GM18498 (cell line): ENCODE data around the gene ST3GAL6.

Experiments
- ATAC-seq: cut with Tn5 transposase; IDR thresholded peaks from one replicate; pipeline ENCODE4 v1.9.1; 2021; ENCODE audit warnings: mild to moderate bottlenecking, moderate library complexity; ENCODE audit not compliant: unreplicated experiment

Gene ST3GAL6

DNA sequence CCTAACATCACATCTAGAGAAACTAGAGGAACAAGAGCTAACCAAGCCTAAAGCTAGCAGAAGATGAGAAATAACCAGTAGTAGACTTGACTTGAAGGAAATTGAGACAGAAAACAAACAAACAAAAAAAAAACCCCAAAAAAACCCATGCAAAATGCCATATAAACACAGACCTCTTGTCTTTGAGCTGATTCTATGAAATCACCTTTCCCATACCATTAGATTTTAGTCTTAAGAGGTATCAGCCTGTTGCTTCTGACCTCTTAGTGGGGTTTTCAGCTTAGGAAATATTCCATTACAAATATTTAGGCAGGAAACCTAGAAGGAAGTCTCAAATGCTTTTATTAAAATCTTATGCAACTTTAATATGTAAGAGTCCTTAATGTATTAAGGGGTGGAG lies 23.9 kb upstream of the ST3GAL6 start:
- ATAC-seq: no peak

DNA sequence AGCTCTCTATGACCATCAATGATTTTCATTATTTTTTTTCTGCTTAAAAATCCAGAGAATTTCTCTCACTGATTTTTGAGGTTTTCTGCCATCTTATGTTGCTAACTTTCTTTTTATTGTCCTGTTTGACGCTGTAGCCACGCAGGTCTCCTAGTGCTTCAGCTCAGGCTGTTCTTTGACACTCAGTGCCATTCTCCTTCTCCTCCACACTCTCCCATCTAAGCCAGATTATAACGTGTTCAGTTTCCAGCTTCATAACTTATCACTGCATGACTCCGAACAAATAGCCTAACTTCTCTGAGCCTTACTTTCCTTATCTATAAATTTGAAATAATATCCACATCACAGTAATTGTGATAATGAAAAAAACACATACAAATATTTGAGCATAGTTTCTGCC lies 22.8 kb upstream of the ST3GAL6 start:
- no peak for ATAC-seq

DNA sequence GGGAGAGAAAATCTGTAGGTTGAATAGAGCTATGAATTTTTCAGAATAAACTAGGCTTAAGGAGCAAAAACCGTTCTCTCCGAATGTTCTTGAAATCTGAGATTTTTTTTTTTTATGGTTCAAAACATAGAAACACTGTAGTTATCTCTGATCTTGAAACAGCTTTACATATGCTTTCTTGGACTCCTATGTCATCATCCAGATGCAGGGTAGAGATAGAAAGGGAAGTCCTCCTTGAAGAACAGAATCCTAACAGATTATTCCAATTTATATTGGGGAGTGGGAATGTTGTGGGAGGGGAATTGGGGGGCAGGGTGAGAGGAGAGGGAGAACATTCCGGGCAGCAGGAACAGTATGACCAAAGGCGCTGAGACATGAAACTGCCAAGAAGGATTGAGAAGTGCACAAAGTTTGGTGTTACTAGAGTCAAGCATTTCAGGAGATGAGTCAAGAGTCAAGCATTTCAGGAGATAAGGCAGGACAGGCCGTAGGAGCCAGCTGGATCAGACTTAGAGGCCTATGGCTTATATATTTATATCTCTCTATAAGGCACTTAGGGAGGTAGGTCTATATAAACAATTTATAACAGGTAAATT lies 21.9 kb upstream of the ST3GAL6 start:
- no peak for ATAC-seq

DNA sequence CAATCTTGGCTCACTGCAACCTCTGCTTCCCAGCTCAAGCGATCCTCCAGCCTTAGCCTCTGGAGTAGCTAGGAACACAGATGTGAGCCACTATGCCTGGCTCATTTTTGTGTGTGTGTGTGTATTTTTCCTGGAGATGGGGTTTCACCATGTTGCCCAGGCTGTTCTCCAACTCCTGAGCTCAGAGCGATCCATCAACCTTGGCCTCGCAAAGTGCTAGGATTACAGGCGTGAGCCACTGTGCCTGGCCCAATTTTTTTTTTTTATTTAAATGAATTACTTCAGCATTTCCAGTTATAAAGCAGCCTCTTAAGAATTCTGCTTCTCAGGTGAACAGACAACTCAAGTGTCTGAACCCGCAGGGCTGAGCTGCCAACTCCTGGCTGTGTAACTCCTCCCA lies 20.1 kb upstream of the ST3GAL6 start:
- ATAC-seq: no peak

DNA sequence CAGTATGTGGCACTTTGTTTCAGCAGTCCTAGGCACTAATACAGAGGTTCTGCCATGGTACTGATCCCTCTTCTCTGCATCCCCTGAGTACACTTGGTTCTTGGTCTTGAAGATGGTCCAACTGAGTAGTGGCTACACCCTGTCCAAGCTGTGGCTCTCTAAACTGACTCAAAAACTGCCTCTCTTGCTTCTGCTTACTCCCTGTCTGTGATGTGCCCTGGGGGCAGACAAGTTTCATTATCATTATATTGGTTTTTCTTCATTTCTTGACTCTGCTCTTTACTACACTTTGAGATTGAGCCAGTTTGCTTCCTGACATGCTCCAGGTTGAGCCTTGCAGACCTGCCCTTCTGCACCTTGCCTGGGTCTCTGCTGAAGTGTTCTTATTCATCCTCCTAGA lies 18.9 kb upstream of the ST3GAL6 start:
- ATAC-seq: no peak

DNA sequence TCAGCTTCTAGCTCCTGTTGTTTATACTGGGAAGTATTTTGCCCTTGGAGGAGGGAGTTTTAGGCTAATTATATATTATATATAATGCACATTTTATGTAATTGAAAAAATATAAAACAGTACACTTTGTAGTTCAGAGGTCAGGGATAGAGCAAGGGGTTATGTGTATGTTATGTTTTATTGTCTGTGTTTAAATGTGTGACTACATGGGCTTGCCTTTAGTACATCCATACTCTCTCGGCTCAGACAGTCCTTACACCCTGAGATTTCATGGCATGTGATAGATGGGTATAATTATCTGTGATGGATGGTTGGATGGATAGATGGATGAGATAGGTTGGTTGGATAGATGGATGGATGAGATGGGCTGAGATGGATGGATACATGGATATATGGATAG lies 17.4 kb upstream of the ST3GAL6 start:
- ATAC-seq: peak; percentile 8

DNA sequence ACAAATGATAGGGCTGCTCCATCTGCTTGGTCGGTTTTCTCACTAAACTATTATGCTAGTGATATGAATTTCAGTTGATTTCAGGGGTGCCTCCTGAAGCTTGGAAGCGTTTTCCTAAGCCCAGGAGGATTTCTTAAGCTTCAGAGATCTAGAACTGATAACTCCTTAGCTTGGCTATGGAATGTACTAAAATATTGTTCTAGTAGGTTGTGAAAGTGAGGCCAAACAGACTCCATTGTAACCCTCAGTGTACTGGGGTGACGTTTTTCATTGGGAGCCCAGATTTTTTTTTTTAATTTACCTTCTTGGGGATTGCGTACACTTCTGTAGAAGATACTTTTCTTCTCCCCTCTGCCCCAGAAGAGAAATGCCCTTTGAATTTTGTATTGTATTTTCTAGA lies 17.0 kb upstream of the ST3GAL6 start:
- no peak for ATAC-seq

DNA sequence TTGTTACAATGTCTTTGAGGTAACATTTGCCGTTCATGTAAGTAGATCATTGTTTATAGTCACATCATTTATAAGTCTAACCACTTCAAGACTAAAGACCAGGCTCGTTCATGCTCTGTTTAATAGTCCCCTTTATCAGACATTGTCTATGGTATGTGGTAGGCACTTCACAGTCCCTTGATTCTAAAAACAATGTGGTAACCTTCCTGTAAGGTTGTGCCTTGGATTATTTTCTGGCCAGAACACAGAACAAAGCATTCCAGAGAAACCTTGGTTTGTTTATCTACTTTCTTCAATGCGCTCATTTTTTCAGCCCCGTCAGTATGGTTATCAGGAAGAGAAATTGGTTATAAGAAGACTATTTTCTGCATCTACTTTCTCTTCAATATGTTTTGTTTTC lies 16.3 kb upstream of the ST3GAL6 start:
- ATAC-seq: no peak

DNA sequence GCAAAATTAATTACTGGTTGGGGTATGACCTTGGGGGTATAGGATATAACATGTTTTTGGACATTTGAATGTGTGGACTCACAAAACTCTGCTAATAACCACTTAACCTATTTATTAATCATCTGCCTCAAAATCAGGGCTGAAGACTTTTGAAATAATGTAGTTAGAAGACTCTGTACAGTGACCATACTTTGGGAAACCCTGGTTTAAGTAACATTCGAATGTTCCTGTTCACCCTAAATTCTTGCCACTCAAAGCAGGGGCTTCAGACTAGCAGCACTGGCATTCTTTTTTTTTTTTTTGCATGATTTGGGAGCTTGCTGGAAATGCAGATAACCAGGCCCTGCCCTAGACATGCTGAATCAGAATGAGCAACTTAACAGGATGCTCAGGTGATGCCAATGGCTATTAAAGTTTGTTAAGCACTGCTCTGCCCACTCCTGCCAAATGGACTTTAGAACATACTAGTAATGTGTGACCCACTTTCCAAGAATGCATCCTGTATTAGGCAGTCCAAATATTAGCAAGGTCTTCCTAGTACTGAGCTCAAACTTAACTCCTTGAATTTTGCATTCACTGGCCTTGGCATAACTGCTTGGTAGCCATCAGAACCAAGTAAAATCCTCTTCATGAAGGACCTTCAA lies 12.7 kb upstream of the ST3GAL6 start:
- ATAC-seq: no peak

DNA sequence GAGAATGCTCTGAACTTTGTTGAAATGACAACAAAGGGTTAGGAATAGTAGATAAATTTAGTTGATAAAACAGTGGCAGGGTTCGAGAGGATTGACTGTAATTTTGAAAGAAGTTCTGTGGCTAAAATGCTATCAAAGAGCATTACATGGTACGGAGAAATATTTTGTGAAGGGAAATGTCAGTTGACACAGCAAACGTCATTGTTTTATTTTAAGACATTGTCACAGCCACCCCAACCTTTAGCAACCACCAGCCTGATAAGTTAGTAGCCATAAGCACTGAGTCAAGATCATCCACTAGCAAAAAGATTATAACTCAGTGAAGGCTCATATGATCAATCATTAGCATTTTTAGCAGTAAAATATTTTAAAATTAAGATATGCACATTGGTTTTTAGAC lies 8.7 kb upstream of the ST3GAL6 start:
- no peak for ATAC-seq

DNA sequence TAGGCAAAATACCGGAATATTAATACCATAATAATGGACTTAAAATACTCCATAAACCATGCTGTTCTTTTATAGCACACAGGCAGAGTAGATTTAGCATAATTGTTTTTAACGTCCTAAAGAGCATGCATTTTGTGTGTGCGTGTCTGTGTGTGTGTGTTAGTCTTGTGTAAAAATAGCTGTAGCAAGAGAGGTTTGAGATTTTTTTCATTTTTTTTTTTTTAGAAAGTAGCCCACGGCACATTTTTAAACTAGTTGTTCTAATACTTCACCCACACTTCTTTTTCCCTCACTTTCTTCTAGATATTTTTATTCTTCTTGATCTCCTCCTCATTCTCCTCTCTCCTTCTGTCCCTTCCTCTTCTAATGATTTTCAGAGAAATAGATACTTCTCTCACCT lies 7.5 kb upstream of the ST3GAL6 start:
- ATAC-seq: no peak

DNA sequence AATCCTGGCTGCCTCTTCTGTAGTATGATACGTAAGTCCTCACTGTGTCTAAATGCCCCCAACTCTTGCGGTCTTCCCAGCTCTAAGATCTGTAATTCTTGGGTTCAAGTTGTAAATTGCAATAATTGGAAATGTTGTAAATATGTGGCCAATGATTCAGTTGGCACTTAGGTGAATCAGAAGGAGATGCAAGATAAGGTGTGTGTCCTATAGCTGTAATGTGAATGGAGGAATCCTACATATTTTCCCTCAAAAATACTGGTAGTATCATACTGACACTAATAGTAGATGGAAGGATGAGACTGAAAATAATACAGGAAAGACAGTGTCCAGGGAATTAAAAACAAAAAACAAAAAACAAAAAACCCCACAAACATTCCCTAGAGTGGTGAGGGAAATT lies 3.5 kb upstream of the ST3GAL6 start:
- ATAC-seq: no peak

DNA sequence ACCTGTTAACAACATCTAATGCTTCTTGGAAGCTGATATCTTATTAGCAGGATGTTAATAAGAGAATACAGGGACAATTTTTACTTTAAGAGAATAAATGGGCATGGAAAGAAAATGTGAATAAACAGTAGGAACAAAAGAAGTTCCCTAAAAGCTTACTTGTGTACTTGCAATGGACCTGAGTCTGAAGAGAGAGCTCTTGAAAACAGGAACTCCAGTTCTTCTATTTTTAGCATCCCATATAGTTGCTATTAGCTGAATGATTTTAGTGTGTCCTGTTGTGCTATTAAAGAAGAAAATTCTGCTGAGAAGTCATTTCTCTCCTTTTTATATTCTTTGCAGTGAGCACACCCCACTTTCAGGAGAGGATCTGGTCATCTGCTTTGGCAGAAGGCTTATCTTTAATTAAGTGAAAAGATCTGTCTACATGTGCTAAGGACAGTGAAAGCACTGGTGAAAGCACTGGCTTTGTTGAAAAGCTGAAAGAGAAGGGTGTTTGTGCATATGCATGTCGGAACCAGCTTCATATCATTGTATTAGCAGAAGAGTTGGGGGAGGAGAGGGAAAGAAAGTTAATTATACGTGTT lies 1.4 kb upstream of the ST3GAL6 start:
- no peak for ATAC-seq

DNA sequence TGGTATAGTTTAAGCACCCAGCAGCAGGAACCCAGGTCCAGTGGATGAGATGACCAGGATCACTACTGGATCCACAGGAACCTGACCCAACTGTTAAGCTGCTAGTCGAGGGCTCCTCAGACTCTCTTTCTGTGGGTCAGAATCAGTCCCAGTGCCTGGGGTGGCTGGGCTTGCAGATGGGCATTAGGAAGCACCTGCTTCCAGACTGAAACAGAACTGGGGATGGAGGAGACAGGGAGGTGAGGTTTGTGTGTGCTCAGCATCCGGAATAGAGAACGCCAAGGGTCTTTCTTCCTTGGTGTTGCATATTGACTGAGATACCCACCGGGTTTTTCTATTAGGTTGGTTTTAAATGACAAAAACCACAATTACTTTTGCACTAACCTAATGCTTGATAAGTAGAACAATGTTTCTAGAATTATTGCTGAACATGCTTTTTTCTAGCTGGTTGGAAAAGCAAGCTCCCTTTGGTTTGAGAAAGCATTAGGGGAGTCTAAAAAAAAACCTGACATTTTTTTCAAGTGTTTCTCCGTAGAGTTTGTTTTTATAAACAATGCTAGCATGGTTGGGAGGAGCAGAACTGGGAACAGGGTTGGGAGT lies 779 bp downstream of the ST3GAL6 start:
- ATAC-seq: no peak

DNA sequence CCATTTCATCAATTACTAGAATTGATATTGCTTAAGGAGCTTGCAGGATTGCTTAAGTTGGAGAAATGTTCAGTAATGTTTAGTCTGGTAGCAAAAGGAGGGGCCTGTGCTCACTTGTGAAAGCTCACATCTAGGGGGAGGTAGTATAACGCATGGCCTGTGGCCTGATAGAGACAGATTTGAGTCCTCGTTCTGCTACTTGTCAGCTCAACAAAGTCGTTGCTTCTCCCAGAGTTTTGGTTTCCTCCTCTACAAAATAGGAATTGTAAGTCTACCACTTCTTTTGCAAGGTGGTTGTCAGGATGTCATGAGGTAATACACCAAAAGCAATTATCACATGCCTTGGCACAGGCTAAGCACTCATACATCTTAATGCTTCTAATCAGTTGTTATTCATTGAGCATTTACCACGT lies 1.3 kb downstream of the ST3GAL6 start:
- no peak for ATAC-seq

DNA sequence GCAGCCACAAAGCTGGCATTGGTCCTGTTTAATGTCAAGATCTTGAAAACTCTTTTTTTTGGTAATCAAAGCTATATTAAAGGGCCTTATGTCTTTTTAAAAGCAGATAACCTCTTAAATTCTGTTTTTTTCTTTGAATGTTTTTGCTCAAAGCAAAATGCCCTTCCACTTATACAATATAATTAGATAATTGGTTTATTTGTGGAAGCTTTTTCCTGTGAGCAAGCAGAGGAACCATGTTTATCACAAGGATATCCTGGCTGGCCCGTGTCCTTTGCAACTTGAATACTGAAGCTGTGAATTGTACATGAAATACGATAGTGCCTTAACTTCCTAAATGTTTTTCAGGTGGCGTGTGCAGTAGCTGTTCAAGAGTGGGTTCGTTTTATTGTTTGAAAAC lies 2.6 kb downstream of the ST3GAL6 start:
- ATAC-seq: no peak

DNA sequence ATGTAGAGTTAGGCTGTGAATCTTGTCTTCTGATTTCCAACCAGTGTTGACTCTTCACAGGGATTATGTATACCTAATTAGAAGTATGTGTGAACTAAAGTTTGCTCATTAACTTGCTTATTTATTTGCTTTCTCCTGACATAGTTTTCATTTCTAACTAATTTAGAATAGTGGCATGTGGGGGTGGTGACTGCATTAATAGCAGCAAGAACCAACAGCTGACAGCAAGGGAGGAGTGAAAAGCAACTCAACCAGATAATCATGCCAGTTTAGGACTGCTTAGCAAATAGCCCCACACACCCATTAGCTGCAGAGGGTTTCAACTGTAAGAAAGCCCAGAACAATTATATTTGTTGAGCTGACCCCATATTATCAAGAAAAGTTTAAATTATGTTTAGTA lies 3.8 kb downstream of the ST3GAL6 start:
- ATAC-seq: no peak

DNA sequence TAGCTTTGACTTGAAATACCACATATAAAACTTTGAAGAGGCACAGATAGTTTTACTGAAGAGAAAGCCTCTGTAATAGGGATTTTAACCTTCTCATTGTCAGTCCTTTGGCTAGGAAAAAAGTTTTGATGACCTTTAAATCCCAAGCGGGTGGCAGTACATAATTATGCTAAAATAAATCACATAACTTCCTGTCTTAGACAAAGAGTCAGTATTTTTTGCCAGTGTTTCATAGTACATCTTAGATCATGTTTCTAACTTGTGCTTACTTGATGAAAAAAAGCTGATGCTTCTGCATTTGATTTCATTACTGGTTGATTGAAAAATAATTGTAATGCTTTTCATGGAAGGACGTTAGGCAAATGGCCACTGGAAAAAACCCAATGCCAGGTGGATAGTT lies 5.8 kb downstream of the ST3GAL6 start:
- no peak for ATAC-seq

DNA sequence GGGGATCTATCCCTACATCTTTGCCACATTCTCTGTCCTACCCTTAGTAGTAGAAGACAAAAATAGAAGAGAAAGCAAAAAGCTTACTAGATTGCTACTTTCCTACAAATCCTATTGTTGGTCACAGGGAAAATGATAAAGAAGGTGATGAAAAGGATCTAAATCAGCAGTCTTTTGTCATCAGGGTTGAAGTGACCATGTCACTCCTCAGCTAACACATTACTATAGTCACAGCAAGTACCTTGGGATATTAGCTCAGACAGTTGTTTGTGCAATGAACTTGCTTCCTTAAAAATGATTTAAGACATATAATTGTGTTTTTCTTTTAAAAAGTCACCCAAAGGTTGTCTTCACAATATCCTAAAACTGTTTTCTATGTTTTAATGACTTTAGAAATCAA lies 6.3 kb downstream of the ST3GAL6 start:
- no peak for ATAC-seq

DNA sequence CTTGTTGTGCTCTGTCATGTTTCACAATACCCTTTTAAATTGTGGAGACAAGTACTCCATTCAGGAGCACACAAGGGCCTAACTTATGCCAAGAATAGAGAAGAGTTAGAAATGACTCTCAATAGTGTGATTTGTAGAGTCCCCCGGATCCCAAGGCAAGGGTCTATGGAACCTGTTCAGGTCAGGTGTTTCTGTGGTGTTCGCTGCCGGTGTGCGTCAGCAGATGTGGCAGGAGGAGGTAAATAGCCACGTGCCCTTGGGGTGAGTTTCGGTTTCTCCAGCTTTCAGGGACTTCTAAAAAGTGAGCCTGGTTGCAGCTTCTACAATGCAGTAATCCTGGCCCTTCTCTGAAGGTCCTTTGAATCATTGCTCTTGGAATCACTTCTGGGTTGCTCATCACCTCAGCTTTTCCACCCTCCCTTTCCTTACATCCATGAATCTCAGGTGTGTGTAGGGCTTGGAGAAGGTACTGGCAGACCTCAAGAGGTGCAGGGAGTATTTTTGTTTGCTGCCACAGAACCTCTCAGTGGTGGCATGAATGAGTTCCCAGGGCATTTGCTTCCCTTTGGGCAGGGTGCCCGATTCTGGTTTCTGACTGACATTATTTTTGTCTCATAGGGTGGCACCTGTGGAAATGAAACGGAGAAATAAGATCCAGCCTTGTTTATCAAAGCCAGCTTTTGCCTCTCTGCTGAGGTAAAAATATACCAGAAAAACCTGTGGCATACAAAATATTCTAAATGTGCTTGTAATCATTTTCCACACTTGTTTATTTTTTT lies 7.3 kb downstream of the ST3GAL6 start:
- peak; percentile 91 for ATAC-seq

DNA sequence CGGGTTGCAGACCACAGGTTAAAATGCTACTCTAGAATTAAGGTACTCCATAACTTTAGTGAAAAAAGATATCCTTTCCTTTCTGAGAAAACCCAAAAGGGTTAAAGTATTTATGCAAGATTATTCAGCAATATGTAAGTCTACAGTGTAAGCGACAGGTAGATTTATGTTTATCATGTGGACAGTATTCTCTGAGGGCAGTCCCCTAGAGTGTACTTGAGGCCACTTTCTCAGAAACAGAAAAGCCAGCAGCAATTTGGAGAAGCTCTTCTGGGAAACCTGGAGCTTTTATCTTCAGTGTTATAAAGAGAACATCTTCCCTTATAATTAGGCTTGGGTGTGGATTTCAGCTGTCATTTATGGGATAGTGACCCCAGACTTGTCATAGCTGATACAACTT lies 8.9 kb downstream of the ST3GAL6 start:
- no peak for ATAC-seq
